Lower lobe of right lung (tissue), 2 donors: ENCODE data around the gene AEBP1. TPM values are rescaled to one million over a fixed set of nuclear protein-coding genes. Genes with fewer than 3 reads are reported as not detected.

Source experiments
- ATAC-seq, 2 donors: fragments of 200-7000 bp; cut with Tn5 transposase; one replicate each; pipeline ENCODE4 v1.9.1; 2020 to 2022; ENCODE audit warnings: mild to moderate bottlenecking in 2 of 2, moderate library complexity in 2 of 2
- DNase-seq: peaks from one replicate; pipeline ENCODE4 v3.0.0-alpha.2; 2020
- H3K27ac ChIP-seq: fragments of 200-600 bp; one replicate; pipeline ENCODE4 v1.8.0; 2022
- H3K27me3 ChIP-seq: fragments of 200-600 bp; one replicate; pipeline ENCODE4 v1.8.0; 2022; ENCODE audit warnings: low read depth
- H3K36me3 ChIP-seq: fragments of 200-600 bp; one replicate; pipeline ENCODE4 v1.8.0; 2022; ENCODE audit warnings: mild to moderate bottlenecking
- H3K4me1 ChIP-seq: fragments of 200-600 bp; one replicate; pipeline ENCODE4 v1.8.0; 2022
- H3K4me3 ChIP-seq: fragments of 200-600 bp; one replicate; pipeline ENCODE4 v1.8.0; 2022; ENCODE audit warnings: mild to moderate bottlenecking
- H3K9me3 ChIP-seq: fragments of 200-600 bp; one replicate; pipeline ENCODE4 v1.8.0; 2022
- intact Hi-C: fragments of 100-400 bp; cut with DNase I; formaldehyde crosslinking; loops from one replicate; pipeline ENCODE4 v1.11.0; 2022
- total RNA-seq: library from RNA; stranded (reverse); fragmentation: NEBNext Ultra II Directional; extraction: Animal tissue kit (Norgen Biotek cat#: 25700); gene quantifications from one replicate; pipeline ENCODE4 v1.2.1, GENCODE V29; 2021
- TF ChIP-seq, protein P1 (sequence below): fragments of 200-600 bp; IDR thresholded peaks from one replicate; pipeline ENCODE4 v1.8.0; 2022; ENCODE audit warnings: antibody characterized with exemption, mild to moderate bottlenecking
- donor health status: DM: no; HTN: yes; CAD: no; lungs with severe emphysema.

Gene AEBP1
- total RNA-seq, 1 donor from 2014 or later = 82.5 TPM

DNA sequence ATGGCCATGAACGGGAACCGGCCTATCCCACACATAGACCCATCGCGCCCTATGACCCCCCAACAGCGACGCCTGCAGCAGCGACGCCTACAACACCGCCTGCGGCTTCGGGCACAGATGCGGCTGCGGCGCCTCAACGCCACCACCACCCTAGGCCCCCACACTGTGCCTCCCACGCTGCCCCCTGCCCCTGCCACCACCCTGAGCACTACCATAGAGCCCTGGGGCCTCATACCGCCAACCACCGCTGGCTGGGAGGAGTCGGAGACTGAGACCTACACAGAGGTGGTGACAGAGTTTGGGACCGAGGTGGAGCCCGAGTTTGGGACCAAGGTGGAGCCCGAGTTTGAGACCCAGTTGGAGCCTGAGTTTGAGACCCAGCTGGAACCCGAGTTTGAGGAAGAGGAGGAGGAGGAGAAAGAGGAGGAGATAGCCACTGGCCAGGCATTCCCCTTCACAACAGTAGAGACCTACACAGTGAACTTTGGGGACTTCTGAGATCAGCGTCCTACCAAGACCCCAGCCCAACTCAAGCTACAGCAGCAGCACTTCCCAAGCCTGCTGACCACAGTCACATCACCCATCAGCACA is 9.7 kb downstream of the AEBP1 start:
- Histone ChIP-seq H3K9me3 (no peaks in the 10 kb centered on the region), H3K4me3 (no peak overlapping the region), H3K27me3 (no peaks in the 10 kb centered on the region), H3K27ac (no peak overlapping the region), H3K36me3 (peaks cover 81% of the 10 kb centered on the region), H3K4me1 (no peaks in the 10 kb centered on the region)
- DNase-seq (no peak), ATAC-seq (no peak)
- TF ChIP-seq, protein P1, sequence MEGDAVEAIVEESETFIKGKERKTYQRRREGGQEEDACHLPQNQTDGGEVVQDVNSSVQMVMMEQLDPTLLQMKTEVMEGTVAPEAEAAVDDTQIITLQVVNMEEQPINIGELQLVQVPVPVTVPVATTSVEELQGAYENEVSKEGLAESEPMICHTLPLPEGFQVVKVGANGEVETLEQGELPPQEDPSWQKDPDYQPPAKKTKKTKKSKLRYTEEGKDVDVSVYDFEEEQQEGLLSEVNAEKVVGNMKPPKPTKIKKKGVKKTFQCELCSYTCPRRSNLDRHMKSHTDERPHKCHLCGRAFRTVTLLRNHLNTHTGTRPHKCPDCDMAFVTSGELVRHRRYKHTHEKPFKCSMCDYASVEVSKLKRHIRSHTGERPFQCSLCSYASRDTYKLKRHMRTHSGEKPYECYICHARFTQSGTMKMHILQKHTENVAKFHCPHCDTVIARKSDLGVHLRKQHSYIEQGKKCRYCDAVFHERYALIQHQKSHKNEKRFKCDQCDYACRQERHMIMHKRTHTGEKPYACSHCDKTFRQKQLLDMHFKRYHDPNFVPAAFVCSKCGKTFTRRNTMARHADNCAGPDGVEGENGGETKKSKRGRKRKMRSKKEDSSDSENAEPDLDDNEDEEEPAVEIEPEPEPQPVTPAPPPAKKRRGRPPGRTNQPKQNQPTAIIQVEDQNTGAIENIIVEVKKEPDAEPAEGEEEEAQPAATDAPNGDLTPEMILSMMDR = no peak
- intact Hi-C loops = no loop called here

DNA sequence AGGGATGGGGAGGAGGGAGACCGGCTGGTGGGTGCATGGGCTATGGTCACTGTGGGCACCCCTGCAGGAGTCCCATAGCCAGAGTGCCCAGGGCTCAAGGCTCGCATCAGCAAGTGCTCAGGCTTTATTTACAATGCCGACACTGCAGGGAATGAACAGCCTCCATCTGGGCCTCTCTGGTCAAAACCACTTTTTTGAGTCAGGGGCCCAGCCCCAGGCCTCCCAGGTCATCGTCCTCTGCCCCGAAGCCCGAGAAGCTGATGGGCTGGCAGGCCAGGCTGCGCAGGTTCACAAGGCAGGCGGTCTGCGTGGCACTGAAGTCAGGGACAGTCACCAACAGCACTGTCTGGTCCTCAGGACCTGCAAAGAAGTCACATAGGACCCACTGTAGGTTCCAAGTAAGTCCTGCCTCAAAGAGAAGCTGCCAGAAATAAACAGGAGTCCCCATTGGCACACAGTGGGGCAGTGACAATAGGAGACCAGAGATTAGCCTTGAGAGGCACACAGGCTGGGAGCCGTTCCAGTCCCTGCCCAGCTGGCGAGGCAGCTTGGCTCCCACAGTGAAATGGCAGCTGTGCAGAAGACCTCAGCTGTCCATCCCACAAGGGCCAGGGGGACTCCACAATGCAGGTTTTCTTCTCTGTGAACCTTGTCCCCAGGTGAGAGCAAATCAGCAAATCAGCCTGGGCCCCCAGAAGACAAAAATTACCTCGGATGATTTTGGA is 10.6 kb downstream of the AEBP1 start:
- intact Hi-C loops = no loop called here
- no peak overlapping the region for H3K4me3 ChIP-seq

DNA sequence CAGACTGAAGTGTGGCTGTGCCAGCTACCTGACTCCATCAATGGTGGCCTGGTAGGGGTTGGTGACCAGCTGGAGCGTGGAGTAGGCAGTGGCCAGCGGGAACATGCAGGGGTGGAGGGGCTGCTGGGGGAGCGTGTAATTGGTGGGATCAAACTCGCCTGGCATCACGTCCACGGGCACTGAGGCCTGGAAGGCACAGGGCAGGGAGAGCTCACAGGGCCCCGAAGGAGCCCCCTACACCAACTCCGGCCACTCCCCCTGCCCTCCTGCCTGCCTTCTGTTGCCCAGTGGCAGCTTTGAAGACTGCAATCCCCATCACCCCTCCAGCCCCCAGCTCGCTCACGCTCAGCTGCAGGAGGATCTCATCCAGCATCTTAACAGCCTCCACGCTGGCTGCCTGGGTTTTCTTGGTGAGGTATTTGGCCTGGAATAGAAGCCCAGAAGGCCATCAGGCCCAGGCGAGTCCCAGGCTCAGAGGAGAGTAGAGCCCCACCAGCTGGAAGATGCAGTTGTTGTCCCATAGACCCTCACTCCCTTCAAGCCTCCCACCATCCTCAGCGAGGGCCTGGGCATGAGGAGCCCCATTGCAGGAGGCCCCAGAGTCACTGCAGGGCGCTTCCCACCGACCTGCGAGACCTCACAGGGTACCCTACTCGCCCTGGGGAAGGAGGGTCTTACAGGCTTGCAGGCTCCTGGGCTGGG is 12.1 kb downstream of the AEBP1 start:
- Histone ChIP-seq H3K27me3 (no peaks in the 10 kb centered on the region), H3K36me3 (peaks cover 72% of the 10 kb centered on the region), H3K4me3 (no peak overlapping the region), H3K27ac (no peak overlapping the region), H3K9me3 (no peaks in the 10 kb centered on the region), H3K4me1 (no peaks in the 10 kb centered on the region)
- no peak for DNase-seq
- intact Hi-C loops = no loop called here
- no peak for ATAC-seq
- TF ChIP-seq, protein P1 = no peak

More for the DNA sequence above, 10.6 kb downstream of the AEBP1 start:
- DNase-seq (no peak), ATAC-seq (no peak)
- peaks cover 74% of the 10 kb centered on the region for H3K36me3 ChIP-seq
- TF ChIP-seq, protein P1 = no peak
- no peaks in the 10 kb centered on the region for H3K9me3 ChIP-seq
- no peaks in the 10 kb centered on the region for H3K27me3 ChIP-seq
- no peak overlapping the region for H3K27ac ChIP-seq
- no peaks in the 10 kb centered on the region for H3K4me1 ChIP-seq

GRCh38 chr7:44116789-44117666 is 12.9 kb downstream of the AEBP1 start:
- Histone ChIP-seq H3K27ac (no peak overlapping the region), H3K4me3 (no peak overlapping the region), H3K27me3 (no peaks in the 10 kb centered on the region), H3K4me1 (peaks cover 3% of the 10 kb centered on the region), H3K36me3 (peaks cover 69% of the 10 kb centered on the region), H3K9me3 (no peaks in the 10 kb centered on the region)
- TF ChIP-seq, protein P1 = no peak
- DNase-seq = no peak
- intact Hi-C loops = no loop called here
- no peak for ATAC-seq

GRCh38 chr7:44117801-44118429 is 13.8 kb downstream of the AEBP1 start:
- Histone ChIP-seq H3K9me3 (no peaks in the 10 kb centered on the region), H3K27ac (no peak overlapping the region), H3K27me3 (no peaks in the 10 kb centered on the region), H3K4me3 (no peak overlapping the region), H3K4me1 (peaks cover 12% of the 10 kb centered on the region), H3K36me3 (peaks cover 64% of the 10 kb centered on the region)
- TF ChIP-seq, protein P1 = no peak
- no peak for ATAC-seq
- intact Hi-C loops = no loop called here
- no peak for DNase-seq
